PC-9 (cell line): ENCODE results near the gene CUX1.

ENCODE experiments used
- CTCF ChIP-seq: fragments of 200-600 bp; sonication (generic); conservative IDR thresholded peaks from 2 replicates; pipeline ENCODE4 v1.6.1; 2017; ENCODE audit warnings: mixed run types, antibody characterized with exemption, mild to moderate bottlenecking, moderate library complexity
- EZH2 ChIP-seq: fragments of 200-600 bp; sonication (generic); IDR thresholded peaks from 2 replicates; pipeline ENCODE4 v1.8.0; 2017; ENCODE audit warnings: antibody characterized with exemption, low read depth

GRCh38 chr7:102153599-102153946, 336.1 kb downstream of the CUX1 start:
- TF ChIP-seq CTCF (no peak), EZH2 (no peak)
